ENCODE measurements around the gene PARVA. TPM values are rescaled to one million over a fixed set of nuclear protein-coding genes. Genes with fewer than 3 reads are reported as not detected.

The PARVA gene
- total RNA-seq, 2 experiments from 2014 or later = 0.11 to 0.14 TPM

- Mint-ChIP-seq H3K9me3 (ENCODE audit: low read depth) (peaks cover 2% of the 10 kb centered on the region), H3K4me3 (no peak overlapping the region), H3K27me3 (peaks cover 8% of the 10 kb centered on the region), H3K27ac (no peak overlapping the region), H3K4me1 (no peaks in the 10 kb centered on the region), H3K36me3 (ENCODE audit: low read depth) (no peaks in the 10 kb centered on the region)
- DNase-seq = no peak
- intact Hi-C loops (cut with DNase I, micrococcal nuclease) = no loop called here
- POLR2A ChIA-PET = interaction anchor here (0.6 kb wide), 1 partner anchor 195 kb away, joined by 3 read pairs; no protein-coding TSS in a partner anchor
- CTCF ChIA-PET = no interaction called here
- ATAC-seq = no peak
These were observed 200.6 kb downstream of the PARVA start for GRCh38 chr11:12577725-12578644.

- intact Hi-C loops (cut with DNase I, micrococcal nuclease) = no loop called here
- Mint-ChIP-seq H3K27me3 (peaks cover 3% of the 10 kb centered on the region), H3K4me3 (no peak overlapping the region), H3K27ac (no peak overlapping the region), H3K4me1 (no peaks in the 10 kb centered on the region), H3K9me3 (ENCODE audit: low read depth) (no peaks in the 10 kb centered on the region), H3K36me3 (ENCODE audit: low read depth) (no peaks in the 10 kb centered on the region)
- no peak for DNase-seq
- no peak for ATAC-seq
- CTCF ChIA-PET = interaction anchor here (1.3 kb wide), 1 partner anchor 8 kb away, joined by 3 read pairs; no protein-coding TSS in a partner anchor
- POLR2A ChIA-PET = no interaction called here
These were observed 204.0 kb downstream of the PARVA start for GRCh38 chr11:12581416-12581815.

GRCh38 chr11:12581923-12582322 lies 204.6 kb downstream of the PARVA start:
- no peak for DNase-seq
- ATAC-seq = no peak
- H3K27me3 Mint-ChIP-seq = peaks cover 3% of the 10 kb centered on the region
- H3K4me3 Mint-ChIP-seq = no peak overlapping the region
- H3K9me3 Mint-ChIP-seq (ENCODE audit: low read depth) = no peaks in the 10 kb centered on the region
- H3K4me1 Mint-ChIP-seq = no peaks in the 10 kb centered on the region
- intact Hi-C loops (cut with DNase I, micrococcal nuclease) = no loop called here
- no peak overlapping the region for H3K27ac Mint-ChIP-seq
- CTCF ChIA-PET = interaction anchor here (0.5 to 1.3 kb wide), 3 partner anchors 9 to 1791 kb away, joined by 3 read pairs; no protein-coding TSS in a partner anchor
- POLR2A ChIA-PET = no interaction called here
- no peaks in the 10 kb centered on the region for H3K36me3 Mint-ChIP-seq (ENCODE audit: low read depth)

Data from activated CD4-positive, alpha-beta T cell treated with anti-CD3 and anti-CD28 coated beads for 36 hours (primary cell).